Posterior cingulate gyrus (tissue), 11 donors: ENCODE results near the gene TGM2.
A peak's percentile ranks its signal among the peaks of the same experiment; 100 is the strongest.

Experiments used
- DNase-seq, 10 donors: peaks; one replicate each; pipeline versions ENCODE4 v3.0.0 to v3.0.0-alpha.2; 2020 to 2021; ENCODE audit warnings: mixed read lengths in 3 of 10
- intact Hi-C: fragments of 100-400 bp; cut with DNase I; formaldehyde crosslinking; loops from one replicate; pipeline ENCODE4 v1.15.1; 2023

TGM2 gene

GRCh38 chr20:38136421-38137245, 28.4 kb downstream of the TGM2 start:
- DNase-seq: peak in 3 of 10 donors; percentile 37 to 66 (median 44)
- intact Hi-C loops: no loop called here

GRCh38 chr20:38135651-38136420, 29.2 kb downstream of the TGM2 start:
- intact Hi-C loops: no loop called here
- peak in 3 of 10 donors; percentile 57 to 72 (median 66) for DNase-seq

GRCh38 chr20:38135271-38135650, 29.8 kb downstream of the TGM2 start:
- intact Hi-C loops: no loop called here
- no peak for DNase-seq

GRCh38 chr20:38134427-38135270, 30.4 kb downstream of the TGM2 start:
- intact Hi-C loops: no loop called here
- peak in 3 of 10 donors; percentile 19 to 57 (median 55) for DNase-seq

GRCh38 chr20:38133680-38134426, 31.2 kb downstream of the TGM2 start:
- intact Hi-C loops: no loop called here
- peak in 1 of 10 donors; percentile 30 for DNase-seq

GRCh38 chr20:38132910-38133501, 32.1 kb downstream of the TGM2 start:
- DNase-seq: no peak
- intact Hi-C loops: no loop called here

- DNase-seq: peak in 1 of 10 donors; percentile 62
- intact Hi-C loops: no loop called here
Observed at GRCh38 chr20:38132156-38132909, 32.7 kb downstream of the TGM2 start.

- DNase-seq: peak in 1 of 10 donors; percentile 12
- intact Hi-C loops: no loop called here
Observed at GRCh38 chr20:38131588-38132121, 33.4 kb downstream of the TGM2 start.

- intact Hi-C loops: no loop called here
- peak in 1 of 10 donors; percentile 56 for DNase-seq
Observed at GRCh38 chr20:38130687-38131587, 34.1 kb downstream of the TGM2 start.

GRCh38 chr20:38129893-38130609, 35.0 kb downstream of the TGM2 start:
- intact Hi-C loops: no loop called here
- peak in 1 of 10 donors; percentile 74 for DNase-seq

- intact Hi-C loops: no loop called here
Observed at GRCh38 chr20:38129248-38129865, 35.7 kb downstream of the TGM2 start.

GRCh38 chr20:38128691-38129090, 36.4 kb downstream of the TGM2 start:
- intact Hi-C loops: no loop called here
- peak in 1 of 10 donors; percentile 12 for DNase-seq

More at GRCh38 chr20:38129248-38129865, 35.7 kb downstream of the TGM2 start:
- DNase-seq: peak in 1 of 10 donors; percentile 53

- peak in 1 of 10 donors; percentile 55 for DNase-seq
- intact Hi-C loops: no loop called here
Observed at GRCh38 chr20:38127920-38128528, 37.0 kb downstream of the TGM2 start.

GRCh38 chr20:38126932-38127621, 38.0 kb downstream of the TGM2 start:
- intact Hi-C loops: no loop called here
- DNase-seq: peak in 3 of 10 donors; percentile 7 to 73 (median 20)
